ENCODE measurements around the gene SUPT4H1. TPM values are rescaled to one million over a fixed set of nuclear protein-coding genes. Genes with fewer than 3 reads are reported as not detected.

SUPT4H1 gene
- total and polyA plus RNA-seq, 2 experiments from 2014 or later, result 82.2 to 83.7 TPM

- TF ChIP-seq NANOG (IDR thresholded peaks at IDR 0.05; ENCODE audit: borderline replicate concordance) (no peak), JUNB (IDR thresholded peaks at IDR 0.05; ENCODE audit: unreplicated experiment) (no peak), EZH2phosphoT487 (IDR thresholded peaks at IDR 0.05; ENCODE audit: unreplicated experiment) (no peak), CREB1 (CRISPR knock-in tag; IDR thresholded peaks at IDR 0.05; ENCODE audit: low read depth) (no peak)
- Histone ChIP-seq H3K9me2 (ENCODE audit: insufficient read depth) (no peaks in the 10 kb centered on the region), H3F3A (replicated peaks; ENCODE audit: low read depth) (no peaks in the 10 kb centered on the region), H3K4me3 (no peak overlapping the region), H4K20me1 (replicated peaks; ENCODE audit: insufficient read depth) (no peaks in the 10 kb centered on the region), H3K27ac (ENCODE audit: low read depth) (no peak overlapping the region), H3K36me3 (ENCODE audit: insufficient read depth) (no peaks in the 10 kb centered on the region), H3K4me2 (no peak overlapping the region), H3K4me1 (ENCODE audit: insufficient read depth) (peaks cover 3% of the 10 kb centered on the region), H2AFZ (no peak overlapping the region), H3K27me3 (ENCODE audit: insufficient read depth) (no peaks in the 10 kb centered on the region), H3K79me2 (replicated peaks; ENCODE audit: insufficient read depth) (no peaks in the 10 kb centered on the region)
- ATAC-seq (no peak), DNase-seq (ENCODE audit: low spot score) (no peak)
- H3K27ac Mint-ChIP-seq, result no peak overlapping the region
- no peaks in the 10 kb centered on the region for H3K9me3 Mint-ChIP-seq
- peaks cover 3% of the 10 kb centered on the region for H3K27me3 Mint-ChIP-seq (ENCODE audit: insufficient read depth, low read depth, poor library complexity)
- H3K4me1 Mint-ChIP-seq, result peaks cover 23% of the 10 kb centered on the region
- H3K4me3 Mint-ChIP-seq, result no peak overlapping the region
- no peaks in the 10 kb centered on the region for H3K36me3 Mint-ChIP-seq (ENCODE audit: low read depth)
These were observed 42.8 kb downstream of the SUPT4H1 start for GRCh38 chr17:58308985-58309917.

- H3K9me2 ChIP-seq (ENCODE audit: insufficient read depth), result no peaks in the 10 kb centered on the region
- no peaks in the 10 kb centered on the region for H4K20me1 ChIP-seq (replicated peaks; ENCODE audit: insufficient read depth)
- no peaks in the 10 kb centered on the region for H3K27me3 ChIP-seq (ENCODE audit: insufficient read depth)
- ATAC-seq (peak; percentile 85), DNase-seq (ENCODE audit: low spot score) (peak; percentile 86)
- no peak overlapping the region for H3K4me3 ChIP-seq
- peak overlapping the region; percentile 20; the same call in 1 of the 2 replicates for H3K4me2 ChIP-seq
- H3K27ac ChIP-seq (ENCODE audit: low read depth), result no peak overlapping the region
- H3K27me3 Mint-ChIP-seq (ENCODE audit: insufficient read depth, low read depth, poor library complexity), result peaks cover 5% of the 10 kb centered on the region
- H3K4me3 Mint-ChIP-seq, result no peak overlapping the region
- H3F3A ChIP-seq (replicated peaks; ENCODE audit: low read depth), result no peaks in the 10 kb centered on the region
- no peaks in the 10 kb centered on the region for H3K36me3 Mint-ChIP-seq (ENCODE audit: low read depth)
- no peaks in the 10 kb centered on the region for H3K79me2 ChIP-seq (replicated peaks; ENCODE audit: insufficient read depth)
- peaks cover 9% of the 10 kb centered on the region for H3K4me1 ChIP-seq (ENCODE audit: insufficient read depth)
- TF ChIP-seq CTCF (conservative IDR thresholded peaks at IDR 0.05; ENCODE audit: low read depth in 2 of 2), result peak; percentile 63 to 89
- TF ChIP-seq ZNF114 (CRISPR knock-in tag; IDR thresholded peaks at IDR 0.05), result no peak
- H2AFZ ChIP-seq, result peak overlapping the region; percentile 74; the same call in 1 of the 2 replicates
- peaks cover 25% of the 10 kb centered on the region for H3K4me1 Mint-ChIP-seq
- H3K9me3 Mint-ChIP-seq, result no peaks in the 10 kb centered on the region
- no peaks in the 10 kb centered on the region for H3K36me3 ChIP-seq (ENCODE audit: insufficient read depth)
- H3K27ac Mint-ChIP-seq, result no peak overlapping the region
These were observed 43.6 kb downstream of the SUPT4H1 start for GRCh38 chr17:58308173-58308984.
